H1 (cell line): ENCODE measurements around the gene SYP. TPM values are rescaled to one million over a fixed set of nuclear protein-coding genes. Genes with fewer than 3 reads are reported as not detected.

ENCODE experiments used
- CTCF ChIA-PET: fragments of 300-600 bp; sonication (Branson Sonifier 250); formaldehyde crosslinking; loops from one replicate; lab custom pipeline; 2021; ENCODE audit not compliant: partially characterized antibody; lab: Charles Lee
- POLR2A ChIA-PET: fragments of 300-600 bp; sonication (Branson Sonifier 250); formaldehyde crosslinking; loops from one replicate; lab custom pipeline; 2021; ENCODE audit warnings: inconsistent platforms; ENCODE audit not compliant: partially characterized antibody; lab: Charles Lee
- DNase-seq, 2 experiments: peaks; one replicate each; pipeline versions ENCODE4 v3.0.0 to v3.0.0-alpha.2; 2010 to 2022; ENCODE audit warnings: low spot score in 2 of 2, low read depth in 1 of 2, mixed read lengths in 1 of 2
- FAIRE-seq: peaks from 2 replicates; lab custom pipeline; 2011; peaks lifted over from hg19 to GRCh38; lab: Jason Lieb, UNC
- H2AFZ ChIP-seq: 2 replicates; pipeline ENCODE4 v1.8.1; 2012; ENCODE audit warnings: low read length, inconsistent platforms
- H2AK5ac ChIP-seq: 2 replicates; pipeline ENCODE4 v1.6.1; 2013; ENCODE audit warnings: low read depth, low read length
- H2BK120ac ChIP-seq: replicated peaks from 2 replicates; pipeline ENCODE3; 2013; ENCODE audit warnings: low read depth, low read length, inconsistent platforms
- H2BK12ac ChIP-seq: 2 replicates; pipeline ENCODE4 v1.6.1; 2013; ENCODE audit warnings: low read depth, low read length
- H2BK15ac ChIP-seq: 2 replicates; pipeline ENCODE4 v1.6.1; 2013; ENCODE audit warnings: low read length
- H2BK20ac ChIP-seq: 2 replicates; pipeline ENCODE4 v1.6.1; 2013; ENCODE audit warnings: low read length
- H2BK5ac ChIP-seq: 2 replicates; pipeline ENCODE4 v1.6.1; 2013; ENCODE audit warnings: low read depth, low read length
- H3K14ac ChIP-seq: 2 replicates; pipeline ENCODE4 v1.6.1; 2013; ENCODE audit warnings: inconsistent platforms; ENCODE audit not compliant: insufficient read length
- H3K18ac ChIP-seq: 2 replicates; pipeline ENCODE4 v1.6.1; 2013; ENCODE audit warnings: low read length; ENCODE audit errors: extremely low read depth
- H3K23ac ChIP-seq: 2 replicates; pipeline ENCODE4 v1.6.1; 2013; ENCODE audit warnings: inconsistent platforms; ENCODE audit not compliant: insufficient read length
- H3K23me2 ChIP-seq: 2 replicates; pipeline ENCODE4 v1.6.1; 2013; ENCODE audit warnings: low read depth, low read length
- H3K27ac ChIP-seq: 2 replicates; pipeline ENCODE4 v1.6.1; 2011; ENCODE audit warnings: low read depth, low read length, inconsistent platforms
- H3K27me3 ChIP-seq, 4 experiments: replicated peaks in 1 of 4; 1 replicate in 1 of 4; 2 replicates in 3 of 4; pipeline versions ENCODE4 v1.6.1 to v1.8.1; 2011 to 2013; ENCODE audit warnings: low read length in 3 of 4, mild to moderate bottlenecking in 3 of 4, inconsistent platforms in 2 of 4, mixed read lengths in 2 of 4, moderate library complexity in 1 of 4; ENCODE audit not compliant: control insufficient read depth in 3 of 4, insufficient read depth in 3 of 4; ENCODE audit errors: extremely low read depth in 1 of 4
- H3K36me3 ChIP-seq, 4 experiments: 2 replicates each; pipeline versions ENCODE4 v1.6.1 to v1.8.1; 2011 to 2013; ENCODE audit warnings: mild to moderate bottlenecking in 4 of 4, low read length in 3 of 4, moderate library complexity in 2 of 4, control low read depth in 1 of 4, inconsistent platforms in 1 of 4; ENCODE audit not compliant: insufficient read depth in 4 of 4, control insufficient read depth in 2 of 4
- H3K4ac ChIP-seq: replicated peaks from 2 replicates; pipeline ENCODE3; 2013; ENCODE audit warnings: low read length, low read depth, mixed read lengths, inconsistent platforms; ENCODE audit not compliant: insufficient read length
- H3K4me1 ChIP-seq, 4 experiments: replicated peaks in 1 of 4; 1 replicate in 1 of 4; 2 replicates in 3 of 4; pipeline versions ENCODE4 v1.6.1 to v1.8.1; 2011 to 2013; ENCODE audit warnings: low read length in 3 of 4, inconsistent platforms in 2 of 4, mixed read lengths in 1 of 4; ENCODE audit not compliant: insufficient read depth in 4 of 4, control insufficient read depth in 3 of 4
- H3K4me2 ChIP-seq, 2 experiments: 2 replicates each; pipeline versions ENCODE4 v1.6.1 to v1.8.1; 2011 to 2013; ENCODE audit warnings: low read depth in 2 of 2, low read length in 2 of 2, control low read depth in 1 of 2, inconsistent platforms in 1 of 2, mild to moderate bottlenecking in 1 of 2; ENCODE audit not compliant: insufficient read depth in 1 of 2
- H3K4me3 ChIP-seq, 4 experiments: fragments of 200-600, 300-600 bp in 1 of 4; sonication (generic), shearing (Covaris generic), sonication (Bioruptor Twin) in 1 of 4; 2 replicates each; pipeline versions ENCODE4 v1.5.1 to v1.8.1; 2011 to 2016; ENCODE audit warnings: low read length in 4 of 4, low read depth in 3 of 4, control low read depth in 2 of 4, inconsistent platforms in 2 of 4, mild to moderate bottlenecking in 2 of 4, mixed read lengths in 1 of 4, moderate library complexity in 1 of 4; ENCODE audit not compliant: insufficient read depth in 2 of 4; ENCODE audit errors: extremely low read depth in 1 of 4
- H3K56ac ChIP-seq: replicated peaks from 2 replicates; pipeline ENCODE3; 2013; ENCODE audit warnings: low read depth, mild to moderate bottlenecking, mixed read lengths, low read length, inconsistent platforms; ENCODE audit not compliant: insufficient read length
- H3K79me1 ChIP-seq: 2 replicates; pipeline ENCODE4 v1.6.1; 2013; ENCODE audit warnings: low read depth, low read length, control low read depth
- H3K79me2 ChIP-seq, 2 experiments: 2 replicates each; pipeline versions ENCODE4 v1.6.1 to v1.8.1; 2012 to 2013; ENCODE audit warnings: low read length in 2 of 2, mild to moderate bottlenecking in 2 of 2, inconsistent platforms in 1 of 2; ENCODE audit not compliant: insufficient read depth in 2 of 2, control insufficient read depth in 1 of 2
- H3K9ac ChIP-seq, 4 experiments: replicated peaks in 1 of 4; 1 replicate in 1 of 4; 2 replicates in 3 of 4; pipeline versions ENCODE4 v1.6.1 to v1.8.1; 2011 to 2013; ENCODE audit warnings: low read depth in 3 of 4, low read length in 3 of 4, control low read depth in 2 of 4, mild to moderate bottlenecking in 2 of 4, moderate library complexity in 2 of 4, inconsistent platforms in 1 of 4; ENCODE audit errors: extremely low read depth in 1 of 4
- H3K9me3 ChIP-seq, 2 experiments: 2 replicates each; pipeline versions ENCODE4 v1.6.1 to v1.8.1; 2012 to 2013; ENCODE audit warnings: mild to moderate bottlenecking in 2 of 2, moderate library complexity in 2 of 2, control low read depth in 1 of 2, inconsistent platforms in 1 of 2, low read depth in 1 of 2, low read length in 1 of 2, mixed read lengths in 1 of 2; ENCODE audit not compliant: insufficient read depth in 2 of 2
- H4K20me1 ChIP-seq, 2 experiments: replicated peaks in 1 of 2; 2 replicates each; pipeline versions ENCODE3 to v1.8.1; 2011 to 2013; ENCODE audit warnings: inconsistent platforms in 2 of 2, low read length in 2 of 2, mild to moderate bottlenecking in 1 of 2; ENCODE audit not compliant: insufficient read depth in 2 of 2, control insufficient read depth in 1 of 2
- H4K5ac ChIP-seq: 2 replicates; pipeline ENCODE4 v1.6.1; 2013; ENCODE audit warnings: low read length, low read depth, mixed read lengths, inconsistent platforms; ENCODE audit not compliant: insufficient read length
- H4K8ac ChIP-seq: 2 replicates; pipeline ENCODE4 v1.8.0; 2013; ENCODE audit warnings: mild to moderate bottlenecking, moderate library complexity, low read length, inconsistent platforms; ENCODE audit not compliant: insufficient read depth; ENCODE audit errors: extremely low read depth
- H4K91ac ChIP-seq: replicated peaks from 2 replicates; pipeline ENCODE3; 2013; ENCODE audit warnings: low read length, mixed read lengths, inconsistent platforms; ENCODE audit not compliant: insufficient read length
- BCL11A ChIP-seq, 2 experiments: IDR thresholded peaks; one replicate each; pipeline ENCODE4 v1.6.1; 2011; ENCODE audit warnings: low read depth in 2 of 2, low read length in 2 of 2, mild to moderate bottlenecking in 2 of 2
- CREB1 ChIP-seq: IDR thresholded peaks from 2 replicates; pipeline ENCODE4 v1.6.1; 2012; ENCODE audit warnings: inconsistent platforms
- FOSL1 ChIP-seq: IDR thresholded peaks from 2 replicates; pipeline ENCODE4 v1.6.1; 2011; ENCODE audit warnings: mild to moderate bottlenecking, low read depth, low read length, moderate library complexity; ENCODE audit not compliant: insufficient read depth
- HDAC2 ChIP-seq, 2 experiments: fragments of 300-600 bp in 1 of 2; sonication (generic) in 1 of 2; IDR thresholded peaks; 2 replicates each; pipeline ENCODE4 v1.6.1; 2011 to 2012; ENCODE audit warnings: low read depth in 2 of 2, low read length in 2 of 2, mild to moderate bottlenecking in 2 of 2, moderate library complexity in 2 of 2, borderline replicate concordance in 1 of 2, inconsistent platforms in 1 of 2
- NRF1 ChIP-seq: IDR thresholded peaks from 2 replicates; pipeline ENCODE4 v1.6.1; 2011; ENCODE audit warnings: mild to moderate bottlenecking, low read depth, low read length, improper control_type of control experiment
- RAD21 ChIP-seq, 2 experiments: IDR thresholded peaks in 1 of 2; conservative IDR thresholded peaks in 1 of 2; 2 replicates each; pipeline ENCODE4 v1.6.1; 2011; ENCODE audit warnings: low read depth in 2 of 2, low read length in 2 of 2, improper control_type of control experiment in 1 of 2, inconsistent platforms in 1 of 2, mild to moderate bottlenecking in 1 of 2, moderate library complexity in 1 of 2
- RNF2 ChIP-seq: fragments of 200-900, 300-1000 bp; sonication (generic); IDR thresholded peaks from 2 replicates; pipeline ENCODE4 v1.7.1; 2016; ENCODE audit warnings: borderline replicate concordance, low read depth, mild to moderate bottlenecking, antibody characterized with exemption, low read length; ENCODE audit not compliant: poor library complexity, severe bottlenecking; ENCODE audit errors: missing control alignments
- TBP ChIP-seq: IDR thresholded peaks from 2 replicates; pipeline ENCODE4 v1.6.1; 2011; ENCODE audit warnings: low read depth, low read length, improper control_type of control experiment
- TEAD4 ChIP-seq: IDR thresholded peaks from 2 replicates; pipeline ENCODE4 v1.6.1; 2012; ENCODE audit warnings: low read depth, low read length, inconsistent platforms, mixed read lengths
- YY1 ChIP-seq: IDR thresholded peaks from 2 replicates; pipeline ENCODE4 v1.6.1; 2011; ENCODE audit warnings: low read depth, mild to moderate bottlenecking, low read length
- WGBS, 2 experiments: shearing (Covaris generic) in 1 of 2; methylation state at CpG; one replicate each; pipeline versions ENCODE4 v1.1.6 to v1.1.7; 2013 to 2015; ENCODE audit warnings: low lambda C conversion rate in 2 of 2, mixed read lengths in 2 of 2, inconsistent platforms in 1 of 2, low coverage in 1 of 2, missing lambda C conversion rate in 1 of 2; ENCODE audit not compliant: insufficient replicate concordance in 2 of 2, insufficient coverage in 1 of 2, insufficient read length in 1 of 2; ENCODE audit errors: extremely low coverage in 1 of 2, missing lambda C conversion rate in 1 of 2; 5-methylcytosine and 5-hydroxymethylcytosine counted together
- polyA plus RNA-seq, 7 experiments: library from polyadenylated mRNA; depleted of rRNA in 3 of 7; stranded (reverse) in 5 of 7; unstranded in 2 of 7; fragments of >200 nt in 5 of 7; fragments of 200-250 nt in 2 of 7; gene quantifications; 1 replicate in 5 of 7; 2 replicates in 1 of 7; 4 replicates in 1 of 7; pipeline versions ENCODE4 v1.2.1 to v1.2.3, GENCODE V29; 2011 to 2013; ENCODE audit warnings: missing spikeins in 2 of 7, mixed read lengths in 2 of 7
- total RNA-seq: library from RNA; stranded (reverse); fragmentation: NEBNext Ultra II Directional; extraction: Animal tissue kit (Norgen Biotek cat#: 25700); gene quantifications from 2 replicates; pipeline ENCODE4 v1.2.1, GENCODE V29; 2021

The SYP gene
- total and polyA plus RNA-seq, 2 of the 8 experiments (the other 6 are each of a cell fraction or from before 2014, with no cell fraction given): 4.3 to 10.8 TPM

- H3K79me1 ChIP-seq: no peaks in the 10 kb centered on the region
- H2BK5ac ChIP-seq: no peak overlapping the region
- H2BK20ac ChIP-seq: no peak overlapping the region
- H3K4ac ChIP-seq: no peak overlapping the region
- H2BK15ac ChIP-seq: no peak overlapping the region
- no peak overlapping the region for H2BK120ac ChIP-seq
- TF ChIP-seq NRF1: no peak
- TF ChIP-seq TBP: no peak
- TF ChIP-seq BCL11A (IDR thresholded peaks at IDR 0.05; ENCODE audit: low read depth in 2 of 2, low read length in 2 of 2): no peak
- TF ChIP-seq TEAD4: no peak
- TF ChIP-seq HDAC2 (IDR thresholded peaks at IDR 0.05; ENCODE audit: borderline replicate concordance in 1 of 2, low read depth in 2 of 2, low read length in 2 of 2): no peak
- no peak for TF ChIP-seq RAD21 (IDR thresholded peaks at IDR 0.05 in 1 of 2, conservative IDR thresholded peaks at IDR 0.05 in 1 of 2; ENCODE audit: low read depth in 2 of 2, low read length in 2 of 2)
- TF ChIP-seq RNF2: no peak
- TF ChIP-seq CREB1: no peak
- TF ChIP-seq YY1: no peak
- TF ChIP-seq FOSL1: no peak
- H3K9me3 ChIP-seq: no peaks in the 10 kb centered on the region
- no peak overlapping the region for H2BK12ac ChIP-seq
- no peak overlapping the region for H2AK5ac ChIP-seq
- no peak overlapping the region; the same call in 1 of the 2 replicates for H3K18ac ChIP-seq
- peaks cover 0 to 5% (median 2%) of the 10 kb centered on the region in 4 experiments; a peak in 3 of 8 replicates for H3K36me3 ChIP-seq
- H3K56ac ChIP-seq: no peak overlapping the region
- H4K91ac ChIP-seq: no peak overlapping the region
- FAIRE-seq (no peak), DNase-seq (peak in 1 of 2 experiments; percentile 48)
- 6% methylated on average over 3 of the region's 15 CpGs; no CpG with 5 or more reads in 1 of the 2 experiments for WGBS, 2 experiments
- no peak overlapping the region for H2AFZ ChIP-seq
- H4K20me1 ChIP-seq: peaks cover 0 to 2% of the 10 kb centered on the region in 2 experiments
- no peak overlapping the region for H3K27ac ChIP-seq
- no peaks in the 10 kb centered on the region for H3K27me3 ChIP-seq
- peaks cover 7% of the 10 kb centered on the region; the same call in 1 of the 2 replicates for H3K23me2 ChIP-seq
- CTCF ChIA-PET: interaction anchor here (0.7 kb wide), 1 partner anchor 64 kb away, joined by 3 read pairs; no protein-coding TSS in a partner anchor
- no peak overlapping the region for H4K5ac ChIP-seq
- H3K4me2 ChIP-seq: peak overlapping the region; percentile 68 to 74
- POLR2A ChIA-PET: interaction anchor here (0.6 kb wide), 1 partner anchor 275 kb away, joined by 3 read pairs; no protein-coding TSS in a partner anchor
- no peak overlapping the region for H3K9ac ChIP-seq
- H4K8ac ChIP-seq: no peak overlapping the region
- no peak overlapping the region for H3K14ac ChIP-seq
- H3K79me2 ChIP-seq: no peaks in the 10 kb centered on the region
- H3K4me3 ChIP-seq: peak overlapping the region in 3 of 4 experiments; percentile 56 to 75 (median 70); a peak in 5 of 8 replicates
- peaks cover 0 to 6% (median 5%) of the 10 kb centered on the region in 4 experiments; a peak in 3 of 7 replicates for H3K4me1 ChIP-seq
- no peak overlapping the region for H3K23ac ChIP-seq
Observed at GRCh38 chrX:49187028-49187394, 13.0 kb downstream of the SYP start.
